ENCODE data around the gene CACNA2D2. TPM values are rescaled to one million over a fixed set of nuclear protein-coding genes. Genes with fewer than 3 reads are reported as not detected.

CACNA2D2 gene
- total RNA-seq, 1 experiment from 2014 or later, result 22.0 TPM

DNA sequence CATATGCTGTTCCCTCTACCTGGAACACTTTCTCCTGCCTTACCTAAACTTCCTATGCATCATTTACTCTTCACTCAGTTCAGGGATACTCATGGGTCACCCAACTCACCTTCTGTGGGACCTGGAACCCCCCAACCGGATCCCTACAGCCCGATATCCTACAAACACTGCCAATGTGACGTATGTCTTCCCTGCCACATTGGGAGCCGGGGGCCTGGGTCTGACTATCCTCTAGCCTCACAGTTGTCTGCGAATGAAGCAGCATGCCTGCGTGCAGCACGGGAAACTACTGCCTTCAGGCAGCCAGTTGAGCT lies 153.3 kb downstream of the CACNA2D2 start (continued):
- TF ChIP-seq, protein P1, sequence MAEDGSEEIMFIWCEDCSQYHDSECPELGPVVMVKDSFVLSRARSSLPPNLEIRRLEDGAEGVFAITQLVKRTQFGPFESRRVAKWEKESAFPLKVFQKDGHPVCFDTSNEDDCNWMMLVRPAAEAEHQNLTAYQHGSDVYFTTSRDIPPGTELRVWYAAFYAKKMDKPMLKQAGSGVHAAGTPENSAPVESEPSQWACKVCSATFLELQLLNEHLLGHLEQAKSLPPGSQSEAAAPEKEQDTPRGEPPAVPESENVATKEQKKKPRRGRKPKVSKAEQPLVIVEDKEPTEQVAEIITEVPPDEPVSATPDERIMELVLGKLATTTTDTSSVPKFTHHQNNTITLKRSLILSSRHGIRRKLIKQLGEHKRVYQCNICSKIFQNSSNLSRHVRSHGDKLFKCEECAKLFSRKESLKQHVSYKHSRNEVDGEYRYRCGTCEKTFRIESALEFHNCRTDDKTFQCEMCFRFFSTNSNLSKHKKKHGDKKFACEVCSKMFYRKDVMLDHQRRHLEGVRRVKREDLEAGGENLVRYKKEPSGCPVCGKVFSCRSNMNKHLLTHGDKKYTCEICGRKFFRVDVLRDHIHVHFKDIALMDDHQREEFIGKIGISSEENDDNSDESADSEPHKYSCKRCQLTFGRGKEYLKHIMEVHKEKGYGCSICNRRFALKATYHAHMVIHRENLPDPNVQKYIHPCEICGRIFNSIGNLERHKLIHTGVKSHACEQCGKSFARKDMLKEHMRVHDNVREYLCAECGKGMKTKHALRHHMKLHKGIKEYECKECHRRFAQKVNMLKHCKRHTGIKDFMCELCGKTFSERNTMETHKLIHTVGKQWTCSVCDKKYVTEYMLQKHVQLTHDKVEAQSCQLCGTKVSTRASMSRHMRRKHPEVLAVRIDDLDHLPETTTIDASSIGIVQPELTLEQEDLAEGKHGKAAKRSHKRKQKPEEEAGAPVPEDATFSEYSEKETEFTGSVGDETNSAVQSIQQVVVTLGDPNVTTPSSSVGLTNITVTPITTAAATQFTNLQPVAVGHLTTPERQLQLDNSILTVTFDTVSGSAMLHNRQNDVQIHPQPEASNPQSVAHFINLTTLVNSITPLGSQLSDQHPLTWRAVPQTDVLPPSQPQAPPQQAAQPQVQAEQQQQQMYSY (CRISPR knock-in tag; IDR thresholded peaks at IDR 0.05), result no peak
- TF ChIP-seq, protein P2, sequence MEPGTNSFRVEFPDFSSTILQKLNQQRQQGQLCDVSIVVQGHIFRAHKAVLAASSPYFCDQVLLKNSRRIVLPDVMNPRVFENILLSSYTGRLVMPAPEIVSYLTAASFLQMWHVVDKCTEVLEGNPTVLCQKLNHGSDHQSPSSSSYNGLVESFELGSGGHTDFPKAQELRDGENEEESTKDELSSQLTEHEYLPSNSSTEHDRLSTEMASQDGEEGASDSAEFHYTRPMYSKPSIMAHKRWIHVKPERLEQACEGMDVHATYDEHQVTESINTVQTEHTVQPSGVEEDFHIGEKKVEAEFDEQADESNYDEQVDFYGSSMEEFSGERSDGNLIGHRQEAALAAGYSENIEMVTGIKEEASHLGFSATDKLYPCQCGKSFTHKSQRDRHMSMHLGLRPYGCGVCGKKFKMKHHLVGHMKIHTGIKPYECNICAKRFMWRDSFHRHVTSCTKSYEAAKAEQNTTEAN (CRISPR knock-in tag; IDR thresholded peaks at IDR 0.05), result no peak
- TF ChIP-seq SP1 (CRISPR knock-in tag; conservative IDR thresholded peaks at IDR 0.05), result no peak
- TF ChIP-seq FOXP1 (CRISPR knock-in tag; IDR thresholded peaks at IDR 0.05; ENCODE audit: borderline replicate concordance), result no peak
- TF ChIP-seq, protein P3, sequence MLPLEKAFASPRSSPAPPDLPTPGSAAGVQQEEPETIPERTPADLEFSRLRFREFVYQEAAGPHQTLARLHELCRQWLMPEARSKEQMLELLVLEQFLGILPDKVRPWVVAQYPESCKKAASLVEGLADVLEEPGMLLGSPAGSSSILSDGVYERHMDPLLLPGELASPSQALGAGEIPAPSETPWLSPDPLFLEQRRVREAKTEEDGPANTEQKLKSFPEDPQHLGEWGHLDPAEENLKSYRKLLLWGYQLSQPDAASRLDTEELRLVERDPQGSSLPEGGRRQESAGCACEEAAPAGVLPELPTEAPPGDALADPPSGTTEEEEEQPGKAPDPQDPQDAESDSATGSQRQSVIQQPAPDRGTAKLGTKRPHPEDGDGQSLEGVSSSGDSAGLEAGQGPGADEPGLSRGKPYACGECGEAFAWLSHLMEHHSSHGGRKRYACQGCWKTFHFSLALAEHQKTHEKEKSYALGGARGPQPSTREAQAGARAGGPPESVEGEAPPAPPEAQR (CRISPR knock-in tag; IDR thresholded peaks at IDR 0.05), result no peak
- TF ChIP-seq SOX15 (CRISPR knock-in tag; IDR thresholded peaks at IDR 0.05), result no peak
- TF ChIP-seq, protein P4, sequence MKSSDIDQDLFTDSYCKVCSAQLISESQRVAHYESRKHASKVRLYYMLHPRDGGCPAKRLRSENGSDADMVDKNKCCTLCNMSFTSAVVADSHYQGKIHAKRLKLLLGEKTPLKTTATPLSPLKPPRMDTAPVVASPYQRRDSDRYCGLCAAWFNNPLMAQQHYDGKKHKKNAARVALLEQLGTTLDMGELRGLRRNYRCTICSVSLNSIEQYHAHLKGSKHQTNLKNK (CRISPR knock-in tag; IDR thresholded peaks at IDR 0.05), result no peak
- TF ChIP-seq, protein P5, sequence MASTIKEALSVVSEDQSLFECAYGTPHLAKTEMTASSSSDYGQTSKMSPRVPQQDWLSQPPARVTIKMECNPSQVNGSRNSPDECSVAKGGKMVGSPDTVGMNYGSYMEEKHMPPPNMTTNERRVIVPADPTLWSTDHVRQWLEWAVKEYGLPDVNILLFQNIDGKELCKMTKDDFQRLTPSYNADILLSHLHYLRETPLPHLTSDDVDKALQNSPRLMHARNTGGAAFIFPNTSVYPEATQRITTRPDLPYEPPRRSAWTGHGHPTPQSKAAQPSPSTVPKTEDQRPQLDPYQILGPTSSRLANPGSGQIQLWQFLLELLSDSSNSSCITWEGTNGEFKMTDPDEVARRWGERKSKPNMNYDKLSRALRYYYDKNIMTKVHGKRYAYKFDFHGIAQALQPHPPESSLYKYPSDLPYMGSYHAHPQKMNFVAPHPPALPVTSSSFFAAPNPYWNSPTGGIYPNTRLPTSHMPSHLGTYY (CRISPR knock-in tag; IDR thresholded peaks at IDR 0.05), result no peak
- TF ChIP-seq CREB1 (CRISPR knock-in tag; IDR thresholded peaks at IDR 0.05), result no peak

DNA sequence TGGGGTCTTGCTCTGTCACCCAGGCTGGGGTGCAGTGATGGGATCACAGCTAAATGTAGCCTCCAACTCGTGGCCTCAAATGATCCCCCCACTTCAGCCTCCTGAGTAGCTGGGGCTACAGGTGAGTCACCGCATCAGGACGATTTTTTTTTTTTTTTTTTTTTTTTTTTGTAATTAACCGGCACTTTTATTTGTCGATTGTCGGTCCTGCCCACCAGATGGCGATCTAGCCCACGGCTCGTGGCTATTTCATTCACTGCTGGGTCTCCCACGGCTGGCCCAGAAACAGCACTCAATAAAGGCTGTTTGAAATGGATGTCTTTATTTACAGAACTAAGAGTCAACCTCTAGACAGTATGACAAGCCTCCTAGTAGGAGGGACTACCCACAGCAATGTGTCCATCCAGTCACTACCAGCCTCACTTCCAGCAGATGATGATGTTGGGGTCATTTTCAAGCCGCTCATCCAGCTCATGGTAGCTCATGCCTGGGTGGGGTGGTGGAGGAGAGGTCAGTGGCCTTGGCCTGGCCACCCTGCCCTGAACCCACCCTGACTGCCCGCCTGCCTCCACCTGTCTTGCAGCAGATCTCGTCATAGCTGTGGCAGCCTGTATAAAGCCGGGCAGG lies 156.1 kb downstream of the CACNA2D2 start:
- no peak overlapping the region for H3K4me3 Mint-ChIP-seq
- H3K4me1 Mint-ChIP-seq, result peaks cover 18% of the 10 kb centered on the region
- no peak overlapping the region; the same call in 1 of the 2 replicates for H3K27ac Mint-ChIP-seq
- POLR2A ChIA-PET, result interaction anchor here (0.6 to 0.7 kb wide), 3 partner anchors 168 to 238 kb away, joined by 4 to 5 read pairs (median 4); no protein-coding TSS in a partner anchor
- H3K36me3 Mint-ChIP-seq, result peaks cover 7% of the 10 kb centered on the region; the same call in 1 of the 2 replicates
- ATAC-seq, result no peak
- TF ChIP-seq, protein P6, sequence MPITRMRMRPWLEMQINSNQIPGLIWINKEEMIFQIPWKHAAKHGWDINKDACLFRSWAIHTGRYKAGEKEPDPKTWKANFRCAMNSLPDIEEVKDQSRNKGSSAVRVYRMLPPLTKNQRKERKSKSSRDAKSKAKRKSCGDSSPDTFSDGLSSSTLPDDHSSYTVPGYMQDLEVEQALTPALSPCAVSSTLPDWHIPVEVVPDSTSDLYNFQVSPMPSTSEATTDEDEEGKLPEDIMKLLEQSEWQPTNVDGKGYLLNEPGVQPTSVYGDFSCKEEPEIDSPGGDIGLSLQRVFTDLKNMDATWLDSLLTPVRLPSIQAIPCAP (CRISPR knock-in tag; IDR thresholded peaks at IDR 0.05), result no peak
- TF ChIP-seq, protein P7, sequence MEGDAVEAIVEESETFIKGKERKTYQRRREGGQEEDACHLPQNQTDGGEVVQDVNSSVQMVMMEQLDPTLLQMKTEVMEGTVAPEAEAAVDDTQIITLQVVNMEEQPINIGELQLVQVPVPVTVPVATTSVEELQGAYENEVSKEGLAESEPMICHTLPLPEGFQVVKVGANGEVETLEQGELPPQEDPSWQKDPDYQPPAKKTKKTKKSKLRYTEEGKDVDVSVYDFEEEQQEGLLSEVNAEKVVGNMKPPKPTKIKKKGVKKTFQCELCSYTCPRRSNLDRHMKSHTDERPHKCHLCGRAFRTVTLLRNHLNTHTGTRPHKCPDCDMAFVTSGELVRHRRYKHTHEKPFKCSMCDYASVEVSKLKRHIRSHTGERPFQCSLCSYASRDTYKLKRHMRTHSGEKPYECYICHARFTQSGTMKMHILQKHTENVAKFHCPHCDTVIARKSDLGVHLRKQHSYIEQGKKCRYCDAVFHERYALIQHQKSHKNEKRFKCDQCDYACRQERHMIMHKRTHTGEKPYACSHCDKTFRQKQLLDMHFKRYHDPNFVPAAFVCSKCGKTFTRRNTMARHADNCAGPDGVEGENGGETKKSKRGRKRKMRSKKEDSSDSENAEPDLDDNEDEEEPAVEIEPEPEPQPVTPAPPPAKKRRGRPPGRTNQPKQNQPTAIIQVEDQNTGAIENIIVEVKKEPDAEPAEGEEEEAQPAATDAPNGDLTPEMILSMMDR (IDR thresholded peaks at IDR 0.05), result peak; percentile 57
- TF ChIP-seq, protein P2 (CRISPR knock-in tag; IDR thresholded peaks at IDR 0.05), result no peak
- no peak for TF ChIP-seq SP1 (CRISPR knock-in tag; conservative IDR thresholded peaks at IDR 0.05)
- TF ChIP-seq, protein P3 (CRISPR knock-in tag; IDR thresholded peaks at IDR 0.05), result no peak
- no peak for TF ChIP-seq ZNF232 (CRISPR knock-in tag; IDR thresholded peaks at IDR 0.05)
- TF ChIP-seq, protein P8, sequence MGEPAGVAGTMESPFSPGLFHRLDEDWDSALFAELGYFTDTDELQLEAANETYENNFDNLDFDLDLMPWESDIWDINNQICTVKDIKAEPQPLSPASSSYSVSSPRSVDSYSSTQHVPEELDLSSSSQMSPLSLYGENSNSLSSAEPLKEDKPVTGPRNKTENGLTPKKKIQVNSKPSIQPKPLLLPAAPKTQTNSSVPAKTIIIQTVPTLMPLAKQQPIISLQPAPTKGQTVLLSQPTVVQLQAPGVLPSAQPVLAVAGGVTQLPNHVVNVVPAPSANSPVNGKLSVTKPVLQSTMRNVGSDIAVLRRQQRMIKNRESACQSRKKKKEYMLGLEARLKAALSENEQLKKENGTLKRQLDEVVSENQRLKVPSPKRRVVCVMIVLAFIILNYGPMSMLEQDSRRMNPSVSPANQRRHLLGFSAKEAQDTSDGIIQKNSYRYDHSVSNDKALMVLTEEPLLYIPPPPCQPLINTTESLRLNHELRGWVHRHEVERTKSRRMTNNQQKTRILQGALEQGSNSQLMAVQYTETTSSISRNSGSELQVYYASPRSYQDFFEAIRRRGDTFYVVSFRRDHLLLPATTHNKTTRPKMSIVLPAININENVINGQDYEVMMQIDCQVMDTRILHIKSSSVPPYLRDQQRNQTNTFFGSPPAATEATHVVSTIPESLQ (CRISPR knock-in tag; IDR thresholded peaks at IDR 0.05), result no peak
- TF ChIP-seq TCF7 (CRISPR knock-in tag; IDR thresholded peaks at IDR 0.05; ENCODE audit: low read depth), result no peak
- H3K27me3 Mint-ChIP-seq (ENCODE audit: low read depth), result peaks cover 45% of the 10 kb centered on the region
- DNase-seq (ENCODE audit: low spot score), result peak; percentile 68
- CTCF ChIA-PET, result interaction anchor here (0.6 to 4.2 kb wide), 36 partner anchors 8 to 1884 kb away, joined by 3 to 21 read pairs (median 4); partner anchors contain the start of genes C3orf18, HEMK1, HYAL3 and NAA80
- H3K9me3 Mint-ChIP-seq, result no peaks in the 10 kb centered on the region
